ENCODE measurements around the gene DEFB124.
A peak's percentile ranks its signal among the peaks of the same experiment; 100 is the strongest.

The DEFB124 gene

GRCh38 chr20:31488115-31488514, 13.2 kb upstream of the DEFB124 start:
- TF ChIP-seq CTCF (IDR thresholded peaks at IDR 0.05; ENCODE audit: low read depth, low read length): no peak
- no peak for DNase-seq (ENCODE audit: low read depth in 2 of 2)

GRCh38 chr20:31485450-31486339, 10.8 kb upstream of the DEFB124 start:
- peak; percentile 59 to 92 for DNase-seq (ENCODE audit: low read depth in 2 of 2)
- no peak for TF ChIP-seq CTCF (IDR thresholded peaks at IDR 0.05; ENCODE audit: low read depth, low read length)
- peak overlapping the region; percentile 13 to 30 for H3K4me3 ChIP-seq (replicated peaks in 1 of 2; ENCODE audit: low read depth in 2 of 2, low read length in 2 of 2)

More at GRCh38 chr20:31488115-31488514, 13.2 kb upstream of the DEFB124 start:
- H3K4me3 ChIP-seq (replicated peaks in 1 of 2; ENCODE audit: low read depth in 2 of 2, low read length in 2 of 2): no peak overlapping the region

- no peak for TF ChIP-seq CTCF (IDR thresholded peaks at IDR 0.05; ENCODE audit: low read depth, low read length)
- DNase-seq (ENCODE audit: low read depth in 2 of 2): no peak
- H3K4me3 ChIP-seq (replicated peaks in 1 of 2; ENCODE audit: low read depth in 2 of 2, low read length in 2 of 2): no peak overlapping the region
Measured at GRCh38 chr20:31484001-31484400, 9.1 kb upstream of the DEFB124 start.

DNA sequence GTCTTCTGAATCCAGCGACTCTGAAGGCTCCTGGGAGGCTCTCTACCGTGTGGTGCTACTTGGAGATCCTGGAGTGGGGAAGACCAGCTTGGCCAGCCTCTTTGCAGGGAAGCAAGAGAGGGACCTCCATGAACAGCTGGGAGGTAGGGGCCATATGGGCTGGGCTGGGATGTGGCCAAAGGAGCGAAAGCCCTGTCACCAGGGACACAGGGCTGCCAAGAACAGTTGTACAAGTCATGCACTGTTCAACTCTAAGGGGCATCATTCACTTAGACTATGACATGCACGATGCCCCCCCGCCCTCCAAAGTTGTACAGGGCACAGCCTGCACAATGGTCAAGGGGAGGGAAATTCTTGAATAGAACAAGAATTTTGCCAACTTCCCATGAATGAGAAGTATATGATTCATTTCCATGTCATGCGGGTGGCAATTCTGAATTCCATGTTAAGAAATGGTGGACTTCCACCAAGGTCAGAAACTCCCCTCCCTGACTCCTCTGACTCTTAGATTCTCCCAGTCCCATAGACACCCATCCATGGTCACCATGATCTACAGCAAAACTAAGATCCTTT, 1.8 kb upstream of the DEFB124 start:
- TF ChIP-seq CTCF (IDR thresholded peaks at IDR 0.05; ENCODE audit: low read depth, low read length): no peak
- DNase-seq (ENCODE audit: low read depth in 2 of 2): peak; percentile 28 to 65
- H3K4me3 ChIP-seq (replicated peaks in 1 of 2; ENCODE audit: low read depth in 2 of 2, low read length in 2 of 2): no peak overlapping the region

GRCh38 chr20:31476294-31476585, 1.3 kb upstream of the DEFB124 start:
- no peak for TF ChIP-seq CTCF (IDR thresholded peaks at IDR 0.05; ENCODE audit: low read depth, low read length)
- DNase-seq (ENCODE audit: low read depth in 2 of 2): no peak
- no peak overlapping the region for H3K4me3 ChIP-seq (replicated peaks in 1 of 2; ENCODE audit: low read depth in 2 of 2, low read length in 2 of 2)

- no peak for TF ChIP-seq CTCF (IDR thresholded peaks at IDR 0.05; ENCODE audit: low read depth, low read length)
- peak overlapping the region; percentile 43 to 50 for H3K4me3 ChIP-seq (replicated peaks in 1 of 2; ENCODE audit: low read depth in 2 of 2, low read length in 2 of 2)
- DNase-seq (ENCODE audit: low read depth in 2 of 2): no peak
Measured at GRCh38 chr20:31475472-31476293, 756 bp upstream of the DEFB124 start.
